Left ventricle myocardium superior (tissue), 1 donor: ENCODE results near the gene LIPF. TPM values are rescaled to one million over a fixed set of nuclear protein-coding genes. Genes with fewer than 3 reads are reported as not detected.
A peak's percentile ranks its signal among the peaks of the same experiment; 100 is the strongest.
"Not testable (repeated sequence)": the region's sequence is repeated elsewhere in the genome, so short reads cannot be mapped to it uniquely, and the experiment has no call there.

Experiments
- ATAC-seq: fragments of 200-7000 bp; cut with Tn5 transposase; one replicate; pipeline ENCODE4 v1.9.1; 2020; ENCODE audit warnings: mild to moderate bottlenecking, moderate library complexity
- DNase-seq: peaks from one replicate; pipeline ENCODE4 v3.0.0-alpha.2; 2020
- intact Hi-C: fragments of 100-400 bp; cut with micrococcal nuclease; formaldehyde crosslinking; loops from one replicate; pipeline ENCODE4 v1.11.0; 2022
- total RNA-seq: library from RNA; stranded (reverse); fragmentation: NEBNext Ultra II Directional; extraction: Animal tissue kit (Norgen Biotek cat#: 25700); gene quantifications from one replicate; pipeline ENCODE4 v1.2.1, GENCODE V29; 2021
- donor health status: DM: no; HTN: yes; CAD: no; lungs with severe emphysema.

Gene LIPF
- total RNA-seq, 1 donor from 2014 or later: not detected

DNA sequence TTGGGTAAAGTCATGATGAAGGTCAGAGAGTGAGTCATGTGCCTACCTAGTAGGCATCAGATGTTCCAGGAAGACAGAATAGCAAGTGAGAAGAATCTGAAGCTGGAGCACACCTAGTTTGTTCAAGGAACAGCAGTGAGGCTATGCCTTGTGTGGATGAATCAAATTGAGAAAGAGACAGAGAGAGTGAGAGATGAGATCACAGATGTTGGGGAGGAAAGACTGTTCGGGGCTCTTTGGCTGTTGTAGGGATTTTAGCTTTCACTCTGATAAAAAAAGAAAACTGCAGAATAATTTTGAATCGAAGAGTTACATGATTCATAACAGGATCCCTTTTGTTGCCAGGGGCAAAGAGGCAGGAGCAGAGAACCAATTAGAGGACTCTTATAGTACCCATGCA lies 6.3 kb downstream of the LIPF start:
- DNase-seq (no peak), ATAC-seq (no peak)
- intact Hi-C loops: no loop called here

DNA sequence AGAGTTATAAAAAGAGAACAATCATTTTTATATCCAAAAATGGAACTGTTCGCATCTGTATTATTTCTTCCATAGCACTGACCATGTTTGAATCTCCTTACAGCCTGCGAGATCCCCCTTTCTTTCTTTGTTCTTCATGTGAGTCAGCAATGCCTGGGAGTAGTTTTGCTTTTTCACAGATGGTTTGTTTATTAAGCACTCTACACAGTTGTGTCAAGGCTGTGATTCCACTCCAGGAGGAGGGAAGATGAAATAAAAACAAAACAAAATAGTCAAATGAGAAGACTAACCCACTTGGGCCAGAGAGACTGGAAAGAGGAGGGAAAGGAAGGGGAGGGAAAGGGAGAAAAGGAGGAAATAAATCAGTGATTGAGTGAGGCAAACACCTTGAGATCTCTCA lies 7.8 kb downstream of the LIPF start:
- ATAC-seq (no peak), DNase-seq (no peak)
- intact Hi-C loops: no loop called here

DNA sequence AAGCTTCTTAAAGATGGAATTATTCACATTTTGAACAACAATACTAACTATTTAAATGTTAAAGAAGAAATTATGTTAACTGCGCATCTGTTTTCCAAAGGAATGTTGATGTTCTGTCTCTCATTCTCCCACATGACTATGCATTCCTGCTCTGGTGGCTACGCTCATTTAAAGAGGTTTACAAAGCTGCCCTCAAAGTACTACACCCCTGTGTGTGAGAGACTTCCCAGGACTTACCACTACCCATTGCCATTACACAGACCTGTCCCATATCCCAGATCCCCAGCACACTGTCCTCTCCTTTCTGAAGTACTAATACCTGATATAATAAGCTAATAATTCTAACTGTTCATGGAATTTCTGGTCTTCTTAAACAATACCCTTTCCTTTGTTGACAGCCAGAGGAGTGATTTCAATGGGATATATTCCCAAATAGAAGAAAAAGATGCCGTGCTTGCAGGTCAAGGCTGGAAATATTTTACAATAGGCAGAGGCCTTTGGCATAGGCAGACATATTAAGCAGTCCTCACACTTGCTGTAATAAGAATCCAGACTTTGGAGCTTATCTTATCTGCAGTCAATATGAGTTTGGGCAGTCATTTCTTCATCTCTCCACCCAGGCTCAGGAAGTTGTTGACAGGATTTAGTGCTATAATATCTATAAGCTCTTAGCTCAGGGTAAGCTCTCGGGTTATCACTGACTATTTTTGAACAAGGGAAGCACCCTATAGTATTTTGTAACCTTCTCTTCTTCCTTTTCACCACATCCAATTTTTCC lies 12.2 kb downstream of the LIPF start:
- intact Hi-C loops: no loop called here
- DNase-seq (no peak), ATAC-seq (no peak)

DNA sequence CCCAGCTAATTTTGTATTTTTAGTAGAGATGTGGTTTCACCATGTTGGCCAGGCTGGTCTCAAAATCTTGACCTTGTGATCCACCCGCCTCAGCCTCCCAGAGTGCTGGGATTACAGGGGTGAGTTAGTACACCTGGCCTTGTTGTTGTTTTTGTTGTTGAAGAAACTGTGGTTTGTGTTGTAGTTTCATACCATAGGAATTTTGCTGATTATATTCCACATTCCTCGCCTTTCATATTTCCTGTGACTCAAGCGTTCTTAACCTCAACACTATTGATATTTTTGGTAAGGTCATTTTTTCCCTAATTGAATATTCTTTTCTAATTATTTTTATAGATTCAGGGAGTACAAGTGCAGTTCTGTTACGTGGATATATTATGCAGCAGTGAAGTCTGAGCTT lies 16.7 kb downstream of the LIPF start:
- DNase-seq: no peak
- ATAC-seq: no peak
- intact Hi-C loops: no loop called here

DNA sequence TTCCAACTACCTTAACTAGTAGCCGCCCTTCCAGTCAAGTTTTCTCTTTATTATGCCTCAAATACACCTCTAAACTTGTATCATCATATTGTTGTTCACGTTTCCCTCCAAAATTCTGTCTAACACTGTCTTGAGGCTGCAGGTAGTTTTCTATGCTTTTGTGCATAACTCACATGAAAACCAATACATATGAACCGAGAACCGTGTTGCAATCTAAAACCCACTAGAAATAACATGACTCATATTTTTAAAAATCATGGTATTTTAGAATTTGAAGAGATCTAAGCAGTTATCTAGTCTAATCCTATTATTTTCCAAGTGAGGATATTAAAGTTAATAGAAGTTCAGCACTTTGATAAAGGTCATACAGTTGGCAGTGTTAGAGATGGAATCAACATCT lies 18.2 kb downstream of the LIPF start:
- intact Hi-C loops: no loop called here
- DNase-seq (no peak), ATAC-seq (no peak)

DNA sequence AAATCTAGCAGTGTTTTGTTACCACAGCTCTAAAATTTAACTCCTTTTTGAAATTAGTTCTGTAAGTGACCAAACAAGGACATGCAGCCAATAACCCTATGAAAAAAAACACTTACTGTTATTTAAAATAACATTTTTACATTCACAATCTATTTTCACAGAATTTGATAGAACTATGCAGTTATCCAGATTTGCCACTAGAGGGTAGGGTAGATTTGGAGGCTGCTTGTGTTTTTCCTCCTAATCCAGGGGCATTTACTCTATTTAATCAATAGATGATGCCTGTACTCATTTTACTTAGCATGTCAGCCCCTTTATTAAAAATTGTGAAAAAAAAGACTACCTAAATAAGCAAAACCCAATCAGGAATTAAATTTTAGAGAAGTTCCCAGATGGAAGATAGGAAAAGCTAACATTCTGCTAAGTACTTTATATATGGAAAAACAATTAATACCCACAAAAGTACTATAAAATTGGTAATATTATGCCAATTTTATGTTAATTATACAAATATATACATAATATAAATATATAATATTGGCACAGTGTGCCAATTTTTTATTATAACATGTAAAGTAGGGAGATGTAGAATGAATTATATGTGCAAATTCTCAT lies 23.7 kb downstream of the LIPF start:
- ATAC-seq: no peak
- DNase-seq: no peak
- intact Hi-C loops: no loop called here

DNA sequence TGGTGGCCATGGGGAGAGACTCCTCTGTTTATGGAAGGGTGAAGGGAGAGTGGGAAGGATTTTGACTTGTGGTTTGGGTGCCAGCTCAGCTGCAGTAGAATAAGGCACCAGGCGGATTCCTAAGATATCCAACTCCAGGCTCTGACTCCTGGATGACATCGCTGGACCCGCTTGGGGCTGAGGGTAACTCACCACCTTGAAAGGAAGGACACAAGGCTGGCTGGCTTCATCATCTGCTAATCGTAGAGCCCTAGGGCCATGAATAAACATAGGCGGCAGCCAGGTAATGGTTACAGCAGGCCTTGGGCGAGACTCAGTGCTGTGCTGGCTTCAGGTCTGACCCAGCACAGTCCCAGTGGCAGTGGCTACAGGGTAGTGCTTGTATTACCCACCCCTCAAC lies 25.1 kb downstream of the LIPF start:
- no peak for DNase-seq
- intact Hi-C loops: no loop called here
- ATAC-seq: no peak

DNA sequence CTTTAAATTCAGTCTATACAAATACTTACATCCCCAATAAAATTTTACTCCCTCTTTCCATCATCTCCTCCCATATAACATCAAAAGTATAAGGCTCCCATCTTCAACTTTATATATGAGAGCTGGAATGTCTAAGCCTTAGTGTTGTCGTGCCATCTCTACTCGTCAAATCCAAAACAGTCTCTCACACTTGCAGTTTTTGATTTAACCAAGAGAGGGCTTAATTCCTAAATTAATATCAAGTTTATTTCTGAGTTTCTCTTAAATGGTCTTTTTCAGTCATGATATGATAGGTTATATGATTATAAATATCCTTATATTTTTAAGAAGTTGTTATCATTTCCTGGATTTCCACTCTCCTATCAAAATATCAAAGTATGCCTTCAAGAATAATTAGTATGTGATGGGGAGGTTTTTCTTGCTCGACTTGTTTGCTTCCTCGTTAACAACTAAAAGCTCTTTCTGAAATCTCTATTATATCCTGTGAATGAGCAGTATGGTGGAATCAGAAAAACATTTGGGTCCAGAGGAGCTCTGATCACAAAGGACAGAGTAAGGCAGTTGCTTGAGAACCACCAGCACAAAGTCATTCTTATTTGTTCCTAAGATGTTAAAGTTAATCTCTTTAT lies 29.3 kb downstream of the LIPF start:
- intact Hi-C loops: no loop called here
- no peak for ATAC-seq
- DNase-seq: no peak

DNA sequence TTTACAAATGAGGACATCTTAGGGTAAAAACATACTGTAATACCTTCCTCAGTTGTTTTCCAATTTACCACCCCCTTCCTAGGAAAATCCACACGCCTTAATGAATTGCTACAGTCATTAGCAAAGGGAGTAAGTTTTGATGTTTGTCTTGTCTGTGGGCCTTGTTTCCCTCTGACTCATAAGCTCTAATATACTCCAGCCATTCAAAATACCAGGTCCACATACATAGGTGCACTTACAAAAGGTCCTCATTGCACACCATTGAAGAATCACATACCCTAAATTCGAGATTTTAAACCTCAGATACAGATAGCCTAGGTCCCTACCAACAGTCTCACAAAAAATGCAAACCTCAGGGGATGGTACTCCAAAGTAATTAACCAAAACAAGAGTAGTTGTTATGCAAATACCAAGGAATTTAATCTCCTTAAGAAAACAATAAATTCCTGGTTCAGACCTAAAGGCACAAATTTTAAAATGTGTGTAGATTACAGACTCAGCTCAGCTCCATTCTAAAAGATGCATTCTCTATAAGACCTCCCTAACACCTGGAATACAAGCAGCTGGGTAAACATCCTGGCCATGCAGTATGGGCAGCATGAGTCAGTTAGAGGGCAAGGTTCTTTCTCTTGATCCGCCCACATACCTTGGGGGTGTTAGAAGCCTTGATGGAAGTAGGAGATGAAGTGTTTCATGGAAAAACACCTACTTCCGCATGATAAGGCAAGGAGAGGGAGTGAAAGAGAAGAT lies 38.8 kb downstream of the LIPF start:
- DNase-seq: no peak
- no peak for ATAC-seq
- intact Hi-C loops: no loop called here

DNA sequence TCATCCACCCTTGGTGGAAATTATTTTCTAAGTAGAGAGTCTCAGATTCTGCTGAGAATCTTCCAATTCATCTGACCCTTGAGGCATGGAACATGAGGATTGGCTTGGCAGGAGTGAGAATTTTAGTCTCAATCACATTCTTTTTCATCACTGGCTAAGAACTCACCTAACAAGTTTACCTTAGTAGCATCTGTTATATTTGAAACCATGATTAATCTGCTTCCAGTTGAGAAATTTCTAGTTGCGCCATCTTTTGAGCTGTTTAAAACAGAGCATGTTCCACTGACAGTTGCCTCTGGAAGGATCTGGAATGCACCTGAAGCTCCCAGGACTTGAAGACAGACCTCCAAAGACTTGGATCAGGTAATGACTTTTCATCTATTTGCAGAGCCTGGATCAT lies 41.7 kb downstream of the LIPF start, which contains the start of gene LIPK:
TSS of gene LIPK (plus strand) at position 292 of the 400 bp plus-strand sequence. CDS start 18,295 bp downstream, outside the sequence.
- intact Hi-C loops: no loop called here
- no peak for DNase-seq
- no peak for ATAC-seq

DNA sequence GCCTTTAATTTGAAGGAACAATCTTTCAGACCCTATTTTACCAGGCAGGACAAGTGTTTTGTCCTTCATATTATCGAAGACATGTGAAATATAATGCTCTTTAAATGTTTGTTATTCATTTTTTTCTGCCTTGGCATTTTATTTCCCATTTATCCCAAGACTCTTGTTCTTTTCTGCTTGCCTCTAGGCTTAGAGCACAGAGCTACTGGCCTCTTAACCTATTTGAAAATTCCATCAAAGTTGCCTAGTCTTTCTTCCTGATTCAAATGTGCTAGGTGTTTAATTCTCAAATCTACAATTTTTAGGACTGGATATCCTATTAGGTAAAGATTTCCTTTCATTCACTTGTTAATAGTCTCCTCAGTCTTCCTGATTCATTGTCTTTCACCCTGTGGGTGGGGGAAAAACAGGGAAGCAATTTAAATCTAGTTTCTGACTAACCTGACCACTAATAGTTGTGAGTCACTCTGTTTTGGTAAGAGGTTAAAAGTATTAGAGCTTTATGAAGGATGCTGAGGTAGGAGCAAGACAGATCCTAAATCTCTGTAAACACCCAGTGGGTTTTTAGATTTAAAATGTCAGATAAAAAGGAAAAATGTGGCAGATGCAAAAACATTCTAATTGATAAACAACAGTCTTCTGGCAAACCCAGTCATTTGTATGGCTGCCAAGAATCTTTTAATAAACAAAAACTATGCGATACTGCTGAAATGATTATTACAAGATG lies 43.4 kb downstream of the LIPF start:
- intact Hi-C loops: no loop called here
- ATAC-seq (no peak), DNase-seq (no peak)

DNA sequence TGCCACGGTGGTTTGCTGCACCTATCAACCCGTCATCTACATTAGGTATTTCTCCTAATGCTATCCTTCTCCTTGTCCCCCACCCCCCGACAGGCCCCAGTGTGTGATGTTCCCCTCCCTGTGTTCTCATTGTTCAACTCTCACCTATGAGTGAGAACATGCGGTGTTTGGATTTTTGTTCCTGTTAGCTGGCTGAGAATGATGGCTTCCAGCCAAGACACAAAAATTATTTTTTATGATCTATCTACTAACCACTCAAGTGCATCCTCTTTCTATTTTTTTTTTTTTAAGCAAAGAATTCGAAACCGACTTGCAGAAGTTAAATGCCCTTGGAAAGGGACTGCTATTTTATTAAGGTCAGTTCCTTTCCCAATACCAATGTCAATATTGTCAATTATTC lies 45.1 kb downstream of the LIPF start:
- ATAC-seq, DNase-seq, intact Hi-C loops: not testable (repeated sequence)

DNA sequence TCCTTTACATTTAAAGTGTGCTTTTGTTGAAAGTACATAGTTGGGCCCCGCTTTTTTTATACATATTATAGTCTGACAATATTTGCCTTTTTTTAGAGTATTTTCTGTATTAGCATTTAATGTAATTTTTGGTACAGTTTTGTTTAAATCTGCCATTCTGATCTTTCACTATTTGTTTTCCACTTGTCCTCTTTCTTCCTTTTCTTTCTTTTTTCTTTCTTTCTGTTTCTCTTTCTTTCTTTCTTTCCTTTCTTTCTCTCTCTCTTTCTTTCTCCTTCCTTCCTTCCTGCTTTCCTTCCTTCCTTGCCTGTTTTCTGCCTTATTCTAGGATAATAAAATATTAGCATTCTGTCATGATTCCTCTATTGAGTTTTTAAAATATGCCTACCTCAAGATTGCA lies 51.3 kb downstream of the LIPF start:
- intact Hi-C loops: no loop called here
- ATAC-seq: no peak
- no peak for DNase-seq

DNA sequence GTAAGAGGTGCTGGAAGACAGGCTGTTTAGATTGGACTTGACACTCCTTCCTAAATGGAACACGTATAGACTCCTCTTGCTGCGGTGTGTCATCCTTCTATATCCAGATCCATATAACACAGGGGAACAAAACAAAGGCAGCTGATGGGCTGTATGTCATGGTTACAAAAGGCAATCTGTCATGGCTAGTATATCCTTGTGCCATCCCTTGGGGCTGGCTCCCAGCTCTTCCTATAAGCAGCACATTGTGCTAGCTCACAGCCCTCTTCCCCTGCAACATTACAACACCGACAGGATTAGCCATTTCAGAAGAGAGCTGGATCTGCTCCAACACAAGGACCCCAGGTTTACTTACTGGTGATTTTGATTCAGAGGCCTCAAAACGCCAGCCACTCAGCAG lies 57.1 kb downstream of the LIPF start:
- DNase-seq (no peak), ATAC-seq (no peak)
- intact Hi-C loops: no loop called here

DNA sequence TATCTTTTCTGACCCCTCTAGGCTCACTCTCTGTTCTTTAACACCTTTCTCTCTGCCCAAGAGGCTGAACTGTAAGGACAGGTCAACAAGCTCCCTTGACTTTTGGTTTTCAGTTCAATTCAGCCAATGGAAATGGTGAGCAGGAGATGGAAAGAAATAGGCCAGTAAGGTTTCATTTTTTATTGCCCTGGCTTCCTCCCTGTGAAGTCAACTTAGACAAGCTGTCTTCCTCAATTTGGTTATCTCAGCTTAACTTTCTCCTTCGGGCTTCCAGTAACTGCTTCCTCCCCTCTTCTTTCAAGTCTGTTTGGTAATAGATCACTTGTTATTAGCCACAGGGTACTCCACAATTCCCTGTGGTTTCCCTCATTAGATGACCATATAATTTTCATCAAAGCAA lies 61.6 kb downstream of the LIPF start:
- no peak for DNase-seq
- no peak for ATAC-seq
- intact Hi-C loops: no loop called here

DNA sequence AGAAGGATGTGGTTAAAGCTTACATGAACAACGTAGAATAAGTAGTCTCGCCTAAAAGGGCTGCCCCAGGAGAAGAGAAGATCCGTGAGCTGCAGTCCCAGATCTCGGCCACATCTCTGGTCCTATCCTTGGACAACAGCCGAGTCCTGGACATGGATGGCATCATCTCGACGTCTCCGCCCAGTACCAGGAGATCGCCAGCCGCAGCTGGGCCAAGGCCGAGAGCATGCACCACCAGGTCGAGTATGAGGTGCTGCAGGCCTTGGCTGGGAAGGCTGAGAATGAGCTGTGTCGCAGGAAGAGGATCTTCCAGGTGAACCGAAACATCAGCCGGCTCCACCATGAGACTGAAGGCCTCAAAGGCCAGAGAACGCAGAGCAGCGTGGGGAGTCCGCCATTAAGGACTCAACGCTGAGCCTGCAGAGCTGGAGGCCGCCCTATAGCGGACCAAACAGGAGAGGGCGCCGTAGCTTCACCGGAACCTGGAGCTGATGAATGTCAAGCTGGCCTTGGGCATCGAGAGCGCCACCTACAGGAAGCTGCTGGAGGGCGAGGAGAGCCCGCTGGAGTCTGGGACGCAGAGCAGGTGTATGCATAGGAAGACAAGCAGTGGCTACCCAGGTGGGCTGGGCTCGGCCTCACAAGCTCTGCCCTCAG lies 64.0 kb downstream of the LIPF start:
- no peak for ATAC-seq
- intact Hi-C loops: no loop called here
- DNase-seq: peak; percentile 29
